Prostate gland (tissue), 2 donors: ENCODE results near the gene TCF12. TPM values are rescaled to one million over a fixed set of nuclear protein-coding genes. Genes with fewer than 3 reads are reported as not detected.

Experiments used
- DNase-seq: peaks from one replicate; pipeline ENCODE4 v3.0.0-alpha.2; 2019; ENCODE audit warnings: low spot score
- H3K27ac ChIP-seq, 2 donors: fragments of 200-600 bp; sonication (generic); 2 replicates each; pipeline ENCODE4 v1.5.1; 2017 to 2019
- H3K27me3 ChIP-seq: fragments of 200-600 bp; sonication (generic); replicated peaks from 2 replicates; pipeline ENCODE4 v1.5.1; 2019; ENCODE audit not compliant: insufficient read depth
- H3K36me3 ChIP-seq, 2 donors: fragments of 200-600 bp; sonication (generic); 1 replicate in 1 of 2; 2 replicates in 1 of 2; pipeline versions ENCODE4 v1.5.1 to v1.8.1; 2017 to 2019
- H3K4me1 ChIP-seq: fragments of 200-600 bp; sonication (generic); replicated peaks from 2 replicates; pipeline ENCODE4 v1.5.1; 2019
- H3K4me3 ChIP-seq, 2 donors: fragments of 200-600 bp; sonication (generic); 2 replicates each; pipeline ENCODE4 v1.5.1; 2017 to 2019
- H3K9me3 ChIP-seq: fragments of 200-600 bp; sonication (generic); 2 replicates; pipeline ENCODE4 v1.5.1; 2017
- CTCF ChIP-seq, 4 experiments: fragments of 200-600 bp in 2 of 4; fragments of 450-650 bp in 2 of 4; sonication (generic) in 2 of 4; IDR thresholded peaks; 1 replicate in 3 of 4; 2 replicates in 1 of 4; pipeline ENCODE4 v1.5.1; 2016 to 2019; ENCODE audit warnings: antibody characterized with exemption in 4 of 4, mild to moderate bottlenecking in 2 of 4, moderate library complexity in 2 of 4
- POLR2A ChIP-seq: fragments of 450-650 bp; IDR thresholded peaks from one replicate; pipeline ENCODE4 v1.6.1; 2016; ENCODE audit warnings: antibody characterized with exemption, mild to moderate bottlenecking
- POLR2AphosphoS5 ChIP-seq: sonication (generic); formaldehyde crosslinking; IDR thresholded peaks from one replicate; pipeline ENCODE4 v1.6.1; 2017; ENCODE audit warnings: antibody characterized with exemption
- WGBS: methylation state at CpG from one replicate; pipeline ENCODE4 v1.1.5; 2018; 5-methylcytosine and 5-hydroxymethylcytosine counted together
- intact Hi-C: fragments of 100-400 bp; cut with DNase I; formaldehyde crosslinking; loops from one replicate; pipeline ENCODE4 v1.14.2; 2022
- total RNA-seq, 2 donors: library from RNA; depleted of rRNA; stranded (reverse); fragments of >200 nt; gene quantifications; one replicate each; pipeline ENCODE4 v1.1.0, GENCODE V29; 2016

The TCF12 gene
- total RNA-seq, 2 donors from 2014 or later: 95.4 to 123 TPM

GRCh38 chr15:57309856-57310760 is 391.7 kb downstream of the TCF12 start:
- 68% methylated on average over 21 of the region's 21 CpGs for WGBS
- no peak for DNase-seq
- Histone ChIP-seq H3K27ac (peak overlapping the region in 1 of 2 donors; percentile 15), H3K9me3 (no peaks in the 10 kb centered on the region), H3K4me1 (peaks cover 10% of the 10 kb centered on the region), H3K4me3 (no peak overlapping the region), H3K36me3 (no peaks in the 10 kb centered on the region), H3K27me3 (no peaks in the 10 kb centered on the region)
- intact Hi-C loops: loop anchor here (5.0 to 10.0 kb wide), 3 partner anchors 95 to 818 kb away; partner anchors contain the start of gene TCF12
- TF ChIP-seq POLR2AphosphoS5: no peak
- TF ChIP-seq POLR2A: no peak
- TF ChIP-seq CTCF (IDR thresholded peaks at IDR 0.05): no peak

DNA sequence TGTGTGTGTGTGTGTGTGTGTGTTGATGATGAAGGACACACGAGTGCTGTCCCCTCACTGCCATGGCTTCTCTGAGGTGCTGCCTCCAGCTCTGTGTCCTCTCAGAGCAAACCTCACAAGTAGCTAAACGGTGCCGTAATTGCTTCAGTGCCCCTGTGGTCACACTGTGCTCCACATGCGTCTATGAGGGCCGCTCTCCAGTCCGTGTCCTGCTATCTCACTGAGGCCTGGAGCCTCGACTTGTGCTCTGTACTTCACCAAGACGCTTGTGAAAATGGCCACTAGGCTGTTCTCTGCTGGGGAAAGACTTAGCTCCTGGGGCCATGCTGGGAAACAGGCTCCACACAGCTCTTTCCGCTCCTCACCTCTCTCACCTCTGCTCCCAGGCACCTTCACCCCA is 392.4 kb downstream of the TCF12 start:
- TF ChIP-seq POLR2A (no peak), POLR2AphosphoS5 (no peak)
- no peak overlapping the region for H3K27ac ChIP-seq
- WGBS: 95% methylated on average over 9 of the region's 9 CpGs
- peaks cover 10% of the 10 kb centered on the region for H3K4me1 ChIP-seq
- H3K4me3 ChIP-seq: no peak overlapping the region
- no peak for DNase-seq
- H3K27me3 ChIP-seq: no peaks in the 10 kb centered on the region
- no peaks in the 10 kb centered on the region for H3K36me3 ChIP-seq
- no peaks in the 10 kb centered on the region for H3K9me3 ChIP-seq
- intact Hi-C loops: no loop called here

DNA sequence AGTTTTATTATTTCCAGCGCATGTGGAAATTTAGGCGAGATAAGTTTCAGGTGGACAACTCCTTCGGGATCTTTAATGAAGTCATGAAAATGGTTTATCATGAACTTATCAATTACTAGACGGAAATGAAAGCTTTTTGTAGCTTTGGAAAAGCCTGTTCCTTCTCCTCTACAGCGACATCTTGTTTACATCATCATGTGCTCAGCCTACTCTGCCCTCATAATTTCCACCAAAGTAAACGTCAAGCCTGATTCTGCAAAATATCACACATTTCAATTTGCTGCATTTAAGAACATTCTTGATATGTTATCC is 393.5 kb downstream of the TCF12 start:
- Histone ChIP-seq H3K27me3 (no peaks in the 10 kb centered on the region), H3K27ac (no peak overlapping the region), H3K9me3 (no peaks in the 10 kb centered on the region), H3K4me3 (no peak overlapping the region), H3K4me1 (peaks cover 6% of the 10 kb centered on the region), H3K36me3 (no peaks in the 10 kb centered on the region)
- intact Hi-C loops: no loop called here
- no peak for DNase-seq
- WGBS: 71% methylated on average over 6 of the region's 6 CpGs
- TF ChIP-seq CTCF (IDR thresholded peaks at IDR 0.05) (no peak), POLR2A (no peak), POLR2AphosphoS5 (no peak)

GRCh38 chr15:57312318-57313133 is 394.1 kb downstream of the TCF12 start:
- no peak for TF ChIP-seq POLR2A
- TF ChIP-seq POLR2AphosphoS5: no peak
- no peak for TF ChIP-seq CTCF (IDR thresholded peaks at IDR 0.05)
- intact Hi-C loops: no loop called here
- Histone ChIP-seq H3K36me3 (no peaks in the 10 kb centered on the region), H3K27ac (no peak overlapping the region), H3K9me3 (no peaks in the 10 kb centered on the region), H3K27me3 (no peaks in the 10 kb centered on the region), H3K4me3 (no peak overlapping the region), H3K4me1 (peaks cover 4% of the 10 kb centered on the region)
- no peak for DNase-seq
- 70% methylated on average over 15 of the region's 15 CpGs for WGBS

DNA sequence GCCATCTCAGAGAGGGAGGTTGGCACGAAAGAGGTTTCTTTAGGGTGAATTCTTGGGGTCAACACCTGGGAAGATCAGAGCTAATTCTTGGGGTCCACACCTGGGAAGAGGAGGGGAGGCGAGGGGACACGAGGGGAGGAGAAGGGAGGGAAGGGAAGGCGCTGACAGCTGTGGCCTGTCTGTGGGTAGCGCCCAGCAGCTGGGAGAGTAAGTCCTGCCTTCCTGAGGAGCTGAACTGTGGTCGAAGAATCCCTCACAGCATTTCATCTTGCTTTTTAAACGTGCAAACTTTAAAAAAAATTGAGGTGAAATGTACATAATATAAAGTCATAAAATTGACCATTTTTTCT is 394.7 kb downstream of the TCF12 start:
- Histone ChIP-seq H3K9me3 (no peaks in the 10 kb centered on the region), H3K36me3 (no peaks in the 10 kb centered on the region), H3K27ac (no peak overlapping the region), H3K27me3 (no peaks in the 10 kb centered on the region), H3K4me1 (no peaks in the 10 kb centered on the region), H3K4me3 (no peak overlapping the region)
- WGBS: 84% methylated on average over 7 of the region's 7 CpGs
- intact Hi-C loops: no loop called here
- no peak for DNase-seq
- no peak for TF ChIP-seq CTCF (IDR thresholded peaks at IDR 0.05)
